CD14-positive monocyte (primary cell): ENCODE results near the gene SLC38A5. TPM values are rescaled to one million over a fixed set of nuclear protein-coding genes. Genes with fewer than 3 reads are reported as not detected.

Experiments
- DNase-seq, 3 donors: peaks; one replicate each; pipeline ENCODE4 v3.0.0-alpha.2; 2011 to 2022
- H2AFZ ChIP-seq: 2 replicates; pipeline ENCODE4 v1.6.0; 2012; ENCODE audit warnings: mild to moderate bottlenecking, low read depth, low read length, inconsistent platforms; ENCODE audit not compliant: insufficient read depth, poor library complexity, severe bottlenecking
- H3K27ac ChIP-seq, 2 donors: 1 replicate in 1 of 2; 2 replicates in 1 of 2; pipeline ENCODE4 v1.5.1; 2012 to 2013; ENCODE audit warnings: low read length in 2 of 2, control low read depth in 1 of 2, inconsistent platforms in 1 of 2, low read depth in 1 of 2, mild to moderate bottlenecking in 1 of 2
- H3K27me3 ChIP-seq, 2 donors: one replicate each; pipeline versions ENCODE4 v1.6.0 to v1.6.1; 2011 to 2013; ENCODE audit warnings: low read length in 2 of 2; ENCODE audit not compliant: control insufficient read depth in 2 of 2, insufficient read depth in 2 of 2
- H3K36me3 ChIP-seq, 2 donors: replicated peaks in 1 of 2; 1 replicate in 1 of 2; 2 replicates in 1 of 2; pipeline versions ENCODE4 v1.5.1 to v1.6.1; 2012 to 2013; ENCODE audit warnings: low read length in 2 of 2, control low read depth in 1 of 2, inconsistent platforms in 1 of 2, mild to moderate bottlenecking in 1 of 2; ENCODE audit not compliant: insufficient read depth in 2 of 2, control insufficient read depth in 1 of 2
- H3K4me1 ChIP-seq, 2 donors: 1 replicate in 1 of 2; 2 replicates in 1 of 2; pipeline versions ENCODE4 v1.5.1 to v1.6.1; 2012 to 2013; ENCODE audit warnings: low read length in 2 of 2, control low read depth in 1 of 2, inconsistent platforms in 1 of 2, mild to moderate bottlenecking in 1 of 2, moderate library complexity in 1 of 2; ENCODE audit not compliant: insufficient read depth in 2 of 2, control insufficient read depth in 1 of 2
- H3K4me2 ChIP-seq: replicated peaks from 2 replicates; pipeline ENCODE3; 2012; ENCODE audit warnings: low read length, moderate library complexity, mild to moderate bottlenecking; ENCODE audit not compliant: poor library complexity, severe bottlenecking; ENCODE audit errors: extremely low read depth
- H3K4me3 ChIP-seq, 3 experiments: fragments of 200-600 bp in 1 of 3; sonication (generic) in 1 of 3; replicated peaks in 1 of 3; 1 replicate in 2 of 3; 2 replicates in 1 of 3; pipeline ENCODE4 v1.5.1; 2011 to 2013; ENCODE audit warnings: low read length in 3 of 3, mild to moderate bottlenecking in 3 of 3, control low read depth in 2 of 3, low read depth in 2 of 3, inconsistent platforms in 1 of 3, moderate library complexity in 1 of 3
- H3K79me2 ChIP-seq: 2 replicates; pipeline ENCODE4 v1.6.0; 2012; ENCODE audit warnings: mild to moderate bottlenecking, control low read depth, inconsistent platforms, low read length, moderate library complexity; ENCODE audit not compliant: insufficient read depth
- H3K9ac ChIP-seq: 2 replicates; pipeline ENCODE4 v1.6.0; 2017; ENCODE audit warnings: low read length, mild to moderate bottlenecking; ENCODE audit not compliant: insufficient read depth, poor library complexity, severe bottlenecking
- H3K9me3 ChIP-seq, 2 donors: replicated peaks in 1 of 2; 1 replicate in 1 of 2; 2 replicates in 1 of 2; pipeline versions ENCODE4 v1.5.1 to v1.6.1; 2012 to 2013; ENCODE audit warnings: low read length in 2 of 2, control low read depth in 1 of 2; ENCODE audit not compliant: control insufficient read depth in 1 of 2, insufficient read depth in 1 of 2
- H4K20me1 ChIP-seq: 2 replicates; pipeline ENCODE4 v1.6.0; 2012; ENCODE audit warnings: mild to moderate bottlenecking, low read length, control low read depth, moderate library complexity; ENCODE audit not compliant: insufficient read depth
- H3K27ac Mint-ChIP-seq, 7 donors: one replicate each; pipeline ENCODE4 v1.8.0; 2020; ENCODE audit warnings: mild to moderate bottlenecking in 7 of 7, mixed read lengths in 7 of 7, moderate library complexity in 6 of 7, inconsistent platforms in 2 of 7
- H3K27me3 Mint-ChIP-seq, 3 donors: one replicate each; pipeline ENCODE4 v1.8.0; 2021 to 2022; ENCODE audit warnings: low read depth in 3 of 3, mild to moderate bottlenecking in 3 of 3, mixed read lengths in 3 of 3, moderate library complexity in 3 of 3, inconsistent platforms in 1 of 3
- H3K36me3 Mint-ChIP-seq, 2 donors: one replicate each; pipeline ENCODE4 v1.8.0; 2020; ENCODE audit warnings: mixed read lengths in 2 of 2, inconsistent platforms in 1 of 2, mild to moderate bottlenecking in 1 of 2
- H3K4me1 Mint-ChIP-seq: one replicate; pipeline ENCODE4 v1.8.0; 2020; ENCODE audit warnings: mild to moderate bottlenecking, mixed read lengths
- H3K4me3 Mint-ChIP-seq, 2 donors: one replicate each; pipeline ENCODE4 v1.8.0; 2020; ENCODE audit warnings: mild to moderate bottlenecking in 2 of 2, mixed read lengths in 2 of 2, moderate library complexity in 1 of 2
- H3K9me3 Mint-ChIP-seq, 7 donors: one replicate each; pipeline ENCODE4 v1.8.0; 2020 to 2022; ENCODE audit warnings: mixed read lengths in 7 of 7, mild to moderate bottlenecking in 6 of 7, moderate library complexity in 6 of 7, inconsistent platforms in 2 of 7
- WGBS: methylation state at CpG from one replicate; pipeline ENCODE4 v1.1.5; 2013; ENCODE audit warnings: missing lambda C conversion rate; ENCODE audit not compliant: insufficient coverage; 5-methylcytosine and 5-hydroxymethylcytosine counted together
- intact Hi-C, 2 donors: fragments of 100-400 bp; cut with micrococcal nuclease; formaldehyde crosslinking; loops; one replicate each; pipeline versions ENCODE4 v1.15.0 to v1.15.1; 2023
- polyA plus RNA-seq, 3 donors: library from polyadenylated mRNA; depleted of rRNA in 1 of 3; unstranded in 2 of 3; stranded (reverse) in 1 of 3; fragments of 300-500 nt in 2 of 3; fragments of >200 nt in 1 of 3; fragmentation: Illumina TruSeq in 2 of 3; gene quantifications; 1 replicate in 2 of 3; 2 replicates in 1 of 3; pipeline ENCODE4 v1.2.3, GENCODE V29; 2012 to 2021
- TF ChIP-seq, protein P1 (sequence below): fragments of 200-600 bp; IDR thresholded peaks from one replicate; pipeline ENCODE4 v1.8.0; 2022; ENCODE audit warnings: antibody characterized with exemption, mild to moderate bottlenecking

The SLC38A5 gene
- polyA plus RNA-seq, 3 donors = 0.60 to 0.94 (median 0.69) TPM

GRCh38 chrX:48487362-48487798 is 17.3 kb upstream of the SLC38A5 start:
- Mint-ChIP-seq H3K36me3 (peaks cover 9 to 14% of the 10 kb centered on the region in 2 donors), H3K27me3 (peaks cover 0 to 5% (median 0%) of the 10 kb centered on the region in 3 donors), H3K9me3 (peaks cover 0 to 3% (median 0%) of the 10 kb centered on the region in 7 donors), H3K27ac (peak overlapping the region; percentile 64 to 86 (median 81)), H3K4me1 (peaks cover 13% of the 10 kb centered on the region), H3K4me3 (no peak overlapping the region)
- no peaks in the 10 kb centered on the region for H3K9me3 ChIP-seq
- peaks cover 7% of the 10 kb centered on the region in 2 donors for H3K4me1 ChIP-seq
- H3K9ac ChIP-seq = no peak overlapping the region
- H4K20me1 ChIP-seq = no peaks in the 10 kb centered on the region
- H3K27ac ChIP-seq = peak overlapping the region in 1 of 2 donors; percentile 79
- TF ChIP-seq, protein P1, sequence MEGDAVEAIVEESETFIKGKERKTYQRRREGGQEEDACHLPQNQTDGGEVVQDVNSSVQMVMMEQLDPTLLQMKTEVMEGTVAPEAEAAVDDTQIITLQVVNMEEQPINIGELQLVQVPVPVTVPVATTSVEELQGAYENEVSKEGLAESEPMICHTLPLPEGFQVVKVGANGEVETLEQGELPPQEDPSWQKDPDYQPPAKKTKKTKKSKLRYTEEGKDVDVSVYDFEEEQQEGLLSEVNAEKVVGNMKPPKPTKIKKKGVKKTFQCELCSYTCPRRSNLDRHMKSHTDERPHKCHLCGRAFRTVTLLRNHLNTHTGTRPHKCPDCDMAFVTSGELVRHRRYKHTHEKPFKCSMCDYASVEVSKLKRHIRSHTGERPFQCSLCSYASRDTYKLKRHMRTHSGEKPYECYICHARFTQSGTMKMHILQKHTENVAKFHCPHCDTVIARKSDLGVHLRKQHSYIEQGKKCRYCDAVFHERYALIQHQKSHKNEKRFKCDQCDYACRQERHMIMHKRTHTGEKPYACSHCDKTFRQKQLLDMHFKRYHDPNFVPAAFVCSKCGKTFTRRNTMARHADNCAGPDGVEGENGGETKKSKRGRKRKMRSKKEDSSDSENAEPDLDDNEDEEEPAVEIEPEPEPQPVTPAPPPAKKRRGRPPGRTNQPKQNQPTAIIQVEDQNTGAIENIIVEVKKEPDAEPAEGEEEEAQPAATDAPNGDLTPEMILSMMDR = no peak
- H3K4me3 ChIP-seq = no peak overlapping the region
- peaks cover 11 to 24% of the 10 kb centered on the region in 2 donors for H3K36me3 ChIP-seq
- peak; percentile 72 to 82 (median 77) for DNase-seq
- intact Hi-C loops = loop anchor here in 1 of 2 donors (10.0 kb wide), 1 partner anchor 317 kb away; the partner anchor contains the start of gene HDAC6
- H3K4me2 ChIP-seq = no peak overlapping the region
- H3K27me3 ChIP-seq = no peaks in the 10 kb centered on the region
- H3K79me2 ChIP-seq = no peaks in the 10 kb centered on the region
- no peak overlapping the region for H2AFZ ChIP-seq
- 54% methylated on average over 7 of the region's 10 CpGs for WGBS

GRCh38 chrX:48482526-48482925 is 12.5 kb upstream of the SLC38A5 start:
- WGBS = no CpG with 5 or more reads among the region's 7 CpGs
- peak overlapping the region in 2 of 7 donors; percentile 33 to 46 for H3K27ac Mint-ChIP-seq
- no peak overlapping the region for H3K4me2 ChIP-seq
- peaks cover 0 to under 1% of the 10 kb centered on the region in 2 donors for H3K4me1 ChIP-seq
- H3K27me3 ChIP-seq = no peaks in the 10 kb centered on the region
- TF ChIP-seq, protein P1 = no peak
- peaks cover 26 to 54% of the 10 kb centered on the region in 2 donors for H3K36me3 ChIP-seq
- H4K20me1 ChIP-seq = no peaks in the 10 kb centered on the region
- no peak overlapping the region for H3K4me3 ChIP-seq
- no peak for DNase-seq
- peaks cover 0 to 3% (median 0%) of the 10 kb centered on the region in 7 donors for H3K9me3 Mint-ChIP-seq
- peaks cover 6% of the 10 kb centered on the region for H3K79me2 ChIP-seq
- H3K9ac ChIP-seq = no peak overlapping the region
- no peaks in the 10 kb centered on the region for H3K9me3 ChIP-seq
- peaks cover 5% of the 10 kb centered on the region for H3K4me1 Mint-ChIP-seq
- H2AFZ ChIP-seq = no peak overlapping the region
- intact Hi-C loops = loop anchor here in 1 of 2 donors (10.0 kb wide), 1 partner anchor 322 kb away; the partner anchor contains the start of gene HDAC6
- H3K4me3 Mint-ChIP-seq = no peak overlapping the region
- H3K27ac ChIP-seq = no peak overlapping the region
- H3K27me3 Mint-ChIP-seq = peaks cover 0 to 5% (median 2%) of the 10 kb centered on the region in 3 donors
- peaks cover 40 to 46% of the 10 kb centered on the region in 2 donors for H3K36me3 Mint-ChIP-seq
